ENCODE results near the gene CSN1S1.
"Not testable (repeated sequence)": the region's sequence is repeated elsewhere in the genome, so short reads cannot be mapped to it uniquely, and the experiment has no call there.

CSN1S1 gene

GRCh38 chr4:69930768-69931167 lies at the start of gene CSN1S1:
CSN1S1 (plus strand) TSS chr4:69931068; CDS start chr4:69932556, 1,488 bp downstream.
- no peak for DNase-seq (ENCODE audit: low read depth)

GRCh38 chr4:69881173-69881773 lies 49.6 kb upstream of the CSN1S1 start:
- DNase-seq (ENCODE audit: low read depth), result peak; percentile 0

- DNase-seq (ENCODE audit: low read depth), result no peak
These were observed 48.7 kb upstream of the CSN1S1 start for GRCh38 chr4:69882150-69882549.

GRCh38 chr4:69888336-69888735 lies 42.5 kb upstream of the CSN1S1 start:
- no peak for DNase-seq (ENCODE audit: low read depth)

- DNase-seq (ENCODE audit: low read depth), result no peak
These were observed 36.7 kb upstream of the CSN1S1 start for GRCh38 chr4:69894186-69894585.

- no peak for DNase-seq (ENCODE audit: low read depth)
These were observed 36.1 kb upstream of the CSN1S1 start for GRCh38 chr4:69894721-69895120.

- DNase-seq (ENCODE audit: low read depth), result no peak
These were observed 34.2 kb upstream of the CSN1S1 start for GRCh38 chr4:69896530-69897116.

- DNase-seq (ENCODE audit: low read depth), result no peak
These were observed 23.7 kb upstream of the CSN1S1 start for GRCh38 chr4:69907151-69907550.

GRCh38 chr4:69909195-69909594 lies 21.7 kb upstream of the CSN1S1 start:
- DNase-seq (ENCODE audit: low read depth), result no peak

- DNase-seq (ENCODE audit: low read depth), result no peak
These were observed 20.7 kb upstream of the CSN1S1 start for GRCh38 chr4:69910016-69910782.

- DNase-seq (ENCODE audit: low read depth), result no peak
These were observed 10.0 kb upstream of the CSN1S1 start for GRCh38 chr4:69920874-69921273.

GRCh38 chr4:69923782-69924410 lies 7.0 kb upstream of the CSN1S1 start:
- DNase-seq (ENCODE audit: low read depth), result not testable (repeated sequence)

- no peak for DNase-seq (ENCODE audit: low read depth)
These were observed 3.3 kb downstream of the CSN1S1 start for GRCh38 chr4:69934150-69934549.

- DNase-seq (ENCODE audit: low read depth), result no peak
These were observed 5.7 kb downstream of the CSN1S1 start for GRCh38 chr4:69936566-69936965.

- DNase-seq (ENCODE audit: low read depth), result no peak
These were observed 20.7 kb downstream of the CSN1S1 start for GRCh38 chr4:69951602-69952001.

- no peak for DNase-seq (ENCODE audit: low read depth)
These were observed 26.3 kb downstream of the CSN1S1 start for GRCh38 chr4:69957209-69957608.

GRCh38 chr4:69965628-69966027 lies 34.8 kb downstream of the CSN1S1 start, which contains the start of gene CSN2:
CSN2 (minus strand) TSS chr4:69965728; CDS start chr4:69960995, 4,733 bp downstream.
- no peak for DNase-seq (ENCODE audit: low read depth)

GRCh38 chr4:69970071-69970470 lies 39.2 kb downstream of the CSN1S1 start:
- DNase-seq (ENCODE audit: low read depth), result no peak

- no peak for DNase-seq (ENCODE audit: low read depth)
These were observed 43.8 kb downstream of the CSN1S1 start for GRCh38 chr4:69974631-69975030.

- DNase-seq (ENCODE audit: low read depth), result no peak
These were observed 46.7 kb downstream of the CSN1S1 start for GRCh38 chr4:69977582-69977981.

- no peak for DNase-seq (ENCODE audit: low read depth)
These were observed 53.2 kb downstream of the CSN1S1 start for GRCh38 chr4:69984030-69984443.

GRCh38 chr4:69986663-69987062 lies 55.8 kb downstream of the CSN1S1 start:
- no peak for DNase-seq (ENCODE audit: low read depth)

- no peak for DNase-seq (ENCODE audit: low read depth)
These were observed 60.1 kb downstream of the CSN1S1 start for GRCh38 chr4:69991016-69991415.

Measured in stimulated activated CD8-positive, alpha-beta memory T cell treated with anti-CD3 and anti-CD28 coated beads, Interleukin-12 subunit alpha, Interleukin-12 subunit beta, amount 100 ng/mL, for 1 hour (primary cell).